ENCODE measurements around the gene GRID2.
A peak's percentile ranks its signal among the peaks of the same experiment; 100 is the strongest.
"Not testable (repeated sequence)": the region's sequence is repeated elsewhere in the genome, so short reads cannot be mapped to it uniquely, and the experiment has no call there.

The GRID2 gene

GRCh38 chr4:92444143-92444843 is 140.5 kb downstream of the GRID2 start:
- FAIRE-seq, result not testable (repeated sequence)

- no peak for FAIRE-seq
Measured at GRCh38 chr4:92445127-92445526, 141.4 kb downstream of the GRID2 start.

GRCh38 chr4:92447255-92447905 is 143.6 kb downstream of the GRID2 start:
- FAIRE-seq, result no peak

- FAIRE-seq, result not testable (repeated sequence)
Measured at GRCh38 chr4:92448176-92448575, 144.4 kb downstream of the GRID2 start.

- peak; percentile 98 for FAIRE-seq
Measured at GRCh38 chr4:92450694-92451093, 146.9 kb downstream of the GRID2 start.

GRCh38 chr4:92451782-92452181 is 148.0 kb downstream of the GRID2 start:
- no peak for FAIRE-seq

GRCh38 chr4:92452383-92452782 is 148.6 kb downstream of the GRID2 start:
- FAIRE-seq, result not testable (repeated sequence)

GRCh38 chr4:92455329-92455839 is 151.6 kb downstream of the GRID2 start:
- no peak for FAIRE-seq

GRCh38 chr4:92455951-92456350 is 152.2 kb downstream of the GRID2 start:
- no peak for FAIRE-seq

- no peak for FAIRE-seq
Measured at GRCh38 chr4:92461732-92462131, 158.0 kb downstream of the GRID2 start.

GRCh38 chr4:92477298-92477697 is 173.5 kb downstream of the GRID2 start:
- no peak for FAIRE-seq

- no peak for FAIRE-seq
Measured at GRCh38 chr4:92483341-92483740, 179.6 kb downstream of the GRID2 start.

GRCh38 chr4:92488496-92488895 is 184.7 kb downstream of the GRID2 start:
- no peak for FAIRE-seq

- FAIRE-seq, result no peak
Measured at GRCh38 chr4:92497141-92497540, 193.4 kb downstream of the GRID2 start.

GRCh38 chr4:92501456-92501855 is 197.7 kb downstream of the GRID2 start:
- FAIRE-seq, result no peak

GRCh38 chr4:92506933-92507332 is 203.2 kb downstream of the GRID2 start:
- no peak for FAIRE-seq

- FAIRE-seq, result no peak
Measured at GRCh38 chr4:92514627-92515026, 210.9 kb downstream of the GRID2 start.

- FAIRE-seq, result no peak
Measured at GRCh38 chr4:92516450-92516849, 212.7 kb downstream of the GRID2 start.

- FAIRE-seq, result no peak
Measured at GRCh38 chr4:92519727-92520126, 216.0 kb downstream of the GRID2 start.

GRCh38 chr4:92520563-92520962 is 216.8 kb downstream of the GRID2 start:
- no peak for FAIRE-seq

- FAIRE-seq, result no peak
Measured at GRCh38 chr4:92521941-92522340, 218.2 kb downstream of the GRID2 start.

- FAIRE-seq, result no peak
Measured at GRCh38 chr4:92522356-92522755, 218.6 kb downstream of the GRID2 start.

GRCh38 chr4:92524131-92524530 is 220.4 kb downstream of the GRID2 start:
- FAIRE-seq, result no peak

- FAIRE-seq, result no peak
Measured at GRCh38 chr4:92528541-92528940, 224.8 kb downstream of the GRID2 start.
